ENCODE measurements around the gene CAPZB.

CAPZB gene

DNA sequence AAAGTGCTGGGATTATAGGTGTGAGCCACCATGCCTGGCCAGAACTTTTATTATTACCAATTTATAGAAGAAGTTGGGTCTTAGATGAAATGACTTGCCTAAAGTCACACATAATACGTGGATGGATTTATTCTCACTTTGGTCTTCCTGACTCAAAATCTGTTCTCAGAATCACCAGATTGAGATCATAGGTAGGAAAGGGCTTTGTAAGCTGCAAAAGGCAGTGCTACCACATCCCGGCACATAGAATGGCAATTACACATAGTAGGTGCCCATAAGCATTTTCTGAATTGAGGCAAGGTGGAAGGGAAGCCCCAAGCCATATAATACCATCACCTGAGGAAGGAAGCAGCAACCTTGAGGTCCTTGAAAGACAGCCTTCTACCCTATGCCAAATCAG, 8.2 kb upstream of the CAPZB start:
- Histone ChIP-seq H2AFZ (ENCODE audit: low read length) (no peak overlapping the region), H3K79me2 (ENCODE audit: insufficient read depth, low read length) (no peaks in the 10 kb centered on the region), H3K9me3 (ENCODE audit: insufficient read depth, low read depth, low read length) (no peaks in the 10 kb centered on the region)

DNA sequence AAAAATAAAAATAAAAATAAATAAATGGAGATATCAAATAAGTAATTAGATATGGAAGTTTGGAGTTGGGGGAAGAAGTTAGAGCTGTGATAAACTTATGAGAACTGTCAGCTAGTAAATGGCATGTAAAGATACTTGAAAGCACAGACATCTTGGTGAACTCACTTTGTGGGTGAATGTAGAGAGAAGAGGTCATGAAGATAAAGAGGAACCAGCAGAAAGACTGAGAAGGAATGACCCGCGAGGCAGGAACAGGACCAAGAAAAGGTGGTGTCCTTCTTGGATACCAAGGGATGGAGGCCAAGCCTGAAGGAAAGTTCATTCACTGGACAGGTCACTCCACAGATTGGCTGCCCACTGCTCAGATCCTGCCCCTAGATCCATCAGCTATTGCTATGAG, 4.7 kb upstream of the CAPZB start:
- Histone ChIP-seq H4K20me1 (ENCODE audit: insufficient read depth, low read length, poor library complexity, severe bottlenecking) (peaks cover 2% of the 10 kb centered on the region), H3K9me3 (ENCODE audit: insufficient read depth, low read depth, low read length) (no peaks in the 10 kb centered on the region), H3F3A (ENCODE audit: low read depth) (0 out of 2 replicates have a peak, but pooled peaks cover 3% of the 10 kb centered on the region), H3K9me2 (replicated peaks; ENCODE audit: low read depth, low read length) (no peaks in the 10 kb centered on the region), H2AFZ (ENCODE audit: low read length) (no peak overlapping the region), H3K79me2 (ENCODE audit: insufficient read depth, low read length) (peaks cover 16% of the 10 kb centered on the region), H3K9ac (ENCODE audit: low read depth, low read length, poor library complexity, severe bottlenecking) (no peak overlapping the region), H3K27me3 (ENCODE audit: insufficient read depth, low read length, poor library complexity, severe bottlenecking) (peaks cover 2% of the 10 kb centered on the region), H3K4me3 (ENCODE audit: low read length, poor library complexity, severe bottlenecking) (no peak overlapping the region), H3K4me2 (ENCODE audit: low read depth, low read length, poor library complexity, severe bottlenecking) (no peak overlapping the region), H3K36me3 (ENCODE audit: insufficient read depth, low read length) (no peaks in the 10 kb centered on the region), H3K4me1 (ENCODE audit: insufficient read depth, low read length, poor library complexity, severe bottlenecking) (peaks cover 17% of the 10 kb centered on the region)
- TF ChIP-seq, protein P1, sequence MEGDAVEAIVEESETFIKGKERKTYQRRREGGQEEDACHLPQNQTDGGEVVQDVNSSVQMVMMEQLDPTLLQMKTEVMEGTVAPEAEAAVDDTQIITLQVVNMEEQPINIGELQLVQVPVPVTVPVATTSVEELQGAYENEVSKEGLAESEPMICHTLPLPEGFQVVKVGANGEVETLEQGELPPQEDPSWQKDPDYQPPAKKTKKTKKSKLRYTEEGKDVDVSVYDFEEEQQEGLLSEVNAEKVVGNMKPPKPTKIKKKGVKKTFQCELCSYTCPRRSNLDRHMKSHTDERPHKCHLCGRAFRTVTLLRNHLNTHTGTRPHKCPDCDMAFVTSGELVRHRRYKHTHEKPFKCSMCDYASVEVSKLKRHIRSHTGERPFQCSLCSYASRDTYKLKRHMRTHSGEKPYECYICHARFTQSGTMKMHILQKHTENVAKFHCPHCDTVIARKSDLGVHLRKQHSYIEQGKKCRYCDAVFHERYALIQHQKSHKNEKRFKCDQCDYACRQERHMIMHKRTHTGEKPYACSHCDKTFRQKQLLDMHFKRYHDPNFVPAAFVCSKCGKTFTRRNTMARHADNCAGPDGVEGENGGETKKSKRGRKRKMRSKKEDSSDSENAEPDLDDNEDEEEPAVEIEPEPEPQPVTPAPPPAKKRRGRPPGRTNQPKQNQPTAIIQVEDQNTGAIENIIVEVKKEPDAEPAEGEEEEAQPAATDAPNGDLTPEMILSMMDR (conservative IDR thresholded peaks at IDR 0.05; ENCODE audit: low read length), result no peak
- no peak for TF ChIP-seq EZH2phosphoT487 (IDR thresholded peaks at IDR 0.05; ENCODE audit: borderline replicate concordance)

More for the DNA sequence above, 8.2 kb upstream of the CAPZB start:
- H4K20me1 ChIP-seq (ENCODE audit: insufficient read depth, low read length, poor library complexity, severe bottlenecking), result no peaks in the 10 kb centered on the region
- H3K9me2 ChIP-seq (replicated peaks; ENCODE audit: low read depth, low read length), result no peaks in the 10 kb centered on the region
- no peak overlapping the region for H3K4me2 ChIP-seq (ENCODE audit: low read depth, low read length, poor library complexity, severe bottlenecking)
- no peaks in the 10 kb centered on the region for H3F3A ChIP-seq (ENCODE audit: low read depth)
- no peak overlapping the region for H3K9ac ChIP-seq (ENCODE audit: low read depth, low read length, poor library complexity, severe bottlenecking)
- H3K36me3 ChIP-seq (ENCODE audit: insufficient read depth, low read length), result no peaks in the 10 kb centered on the region
- TF ChIP-seq EZH2phosphoT487 (IDR thresholded peaks at IDR 0.05; ENCODE audit: borderline replicate concordance), result no peak
- TF ChIP-seq, protein P1 (conservative IDR thresholded peaks at IDR 0.05; ENCODE audit: low read length), result no peak
- no peak overlapping the region for H3K4me3 ChIP-seq (ENCODE audit: low read length, poor library complexity, severe bottlenecking)
- peaks cover 15% of the 10 kb centered on the region for H3K4me1 ChIP-seq (ENCODE audit: insufficient read depth, low read length, poor library complexity, severe bottlenecking)
- H3K27me3 ChIP-seq (ENCODE audit: insufficient read depth, low read length, poor library complexity, severe bottlenecking), result no peaks in the 10 kb centered on the region

DNA sequence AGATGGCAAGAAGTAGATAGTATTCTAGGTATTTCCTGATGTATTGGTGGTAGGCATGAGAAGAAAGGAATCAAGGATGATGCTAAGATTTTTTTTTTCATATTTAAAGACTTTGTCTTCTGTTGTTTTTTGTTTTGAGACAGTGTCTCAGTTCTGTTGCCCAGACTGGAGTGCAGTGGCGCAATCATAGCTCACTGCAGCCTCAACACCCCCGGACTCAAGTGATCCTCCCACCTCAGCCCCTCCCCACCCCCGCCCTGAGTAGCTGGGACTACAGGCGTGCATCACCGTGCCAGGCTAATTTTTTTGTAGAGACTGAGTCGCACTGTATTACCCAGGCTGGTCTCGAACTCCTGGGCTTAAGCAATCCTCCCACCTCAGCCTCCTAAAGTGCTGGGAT, 2.8 kb upstream of the CAPZB start:
- Histone ChIP-seq H3F3A (ENCODE audit: low read depth) (0 out of 2 replicates have a peak, but pooled peaks cover 3% of the 10 kb centered on the region), H3K36me3 (ENCODE audit: insufficient read depth, low read length) (no peaks in the 10 kb centered on the region), H3K27me3 (ENCODE audit: insufficient read depth, low read length, poor library complexity, severe bottlenecking) (peaks cover 5% of the 10 kb centered on the region), H3K4me1 (ENCODE audit: insufficient read depth, low read length, poor library complexity, severe bottlenecking) (peaks cover 32% of the 10 kb centered on the region), H3K79me2 (ENCODE audit: insufficient read depth, low read length) (peaks cover 34% of the 10 kb centered on the region), H3K9ac (ENCODE audit: low read depth, low read length, poor library complexity, severe bottlenecking) (no peak overlapping the region), H3K4me2 (ENCODE audit: low read depth, low read length, poor library complexity, severe bottlenecking) (peak overlapping the region; percentile 96), H4K20me1 (ENCODE audit: insufficient read depth, low read length, poor library complexity, severe bottlenecking) (peaks cover 19% of the 10 kb centered on the region), H3K4me3 (ENCODE audit: low read length, poor library complexity, severe bottlenecking) (peak overlapping the region; percentile 1), H3K9me3 (ENCODE audit: insufficient read depth, low read depth, low read length) (no peaks in the 10 kb centered on the region), H2AFZ (ENCODE audit: low read length) (no peak overlapping the region), H3K9me2 (replicated peaks; ENCODE audit: low read depth, low read length) (no peaks in the 10 kb centered on the region)
- TF ChIP-seq EZH2phosphoT487 (IDR thresholded peaks at IDR 0.05; ENCODE audit: borderline replicate concordance), result no peak
- TF ChIP-seq, protein P1 (conservative IDR thresholded peaks at IDR 0.05; ENCODE audit: low read length), result no peak

Data from Loucy (cell line).